Endometrial microvascular endothelial cells (primary cell): ENCODE results near the gene RALGPS1. TPM values are rescaled to one million over a fixed set of nuclear protein-coding genes. Genes with fewer than 3 reads are reported as not detected.

Experiments
- in situ Hi-C: cut with HindIII; loops from 2 replicates; pipeline ENCODE4 v1.10.0; 2017; ENCODE audit warnings: low sequenced_read_pairs, low pct_unique_long_range_greater_than_20kb; ENCODE audit errors: inconsistent ontology term
- total RNA-seq: library from RNA; depleted of rRNA; stranded (reverse); fragments of >200 nt; gene quantifications from one replicate; pipeline ENCODE4 v1.2.3, GENCODE V29; 2015; ENCODE audit errors: inconsistent ontology term

The RALGPS1 gene
- total RNA-seq, 1 donor from 2014 or later = 1.6 TPM

GRCh38 chr9:127035423-127035822 is 120.8 kb downstream of the RALGPS1 start:
- in situ Hi-C loops = no loop called here

- in situ Hi-C loops = no loop called here
Measured at GRCh38 chr9:127035948-127036347, 121.4 kb downstream of the RALGPS1 start.

GRCh38 chr9:127036437-127036836 is 121.9 kb downstream of the RALGPS1 start:
- in situ Hi-C loops = no loop called here

- in situ Hi-C loops = no loop called here
Measured at GRCh38 chr9:127038531-127038930, 123.9 kb downstream of the RALGPS1 start.

- in situ Hi-C loops = no loop called here
Measured at GRCh38 chr9:127039492-127039891, 124.9 kb downstream of the RALGPS1 start.

- in situ Hi-C loops = no loop called here
Measured at GRCh38 chr9:127045148-127045547, 130.6 kb downstream of the RALGPS1 start.

GRCh38 chr9:127047971-127048370 is 133.4 kb downstream of the RALGPS1 start:
- in situ Hi-C loops = no loop called here

GRCh38 chr9:127049044-127049443 is 134.5 kb downstream of the RALGPS1 start:
- in situ Hi-C loops = no loop called here

- in situ Hi-C loops = no loop called here
Measured at GRCh38 chr9:127049581-127049980, 135.0 kb downstream of the RALGPS1 start.

- in situ Hi-C loops = no loop called here
Measured at GRCh38 chr9:127050152-127050551, 135.6 kb downstream of the RALGPS1 start.

- in situ Hi-C loops = no loop called here
Measured at GRCh38 chr9:127050591-127051001, 136.0 kb downstream of the RALGPS1 start.

GRCh38 chr9:127051881-127052595 is 137.5 kb downstream of the RALGPS1 start:
- in situ Hi-C loops = no loop called here

GRCh38 chr9:127053057-127053821 is 138.7 kb downstream of the RALGPS1 start:
- in situ Hi-C loops = no loop called here

- in situ Hi-C loops = no loop called here
Measured at GRCh38 chr9:127053960-127054359, 139.4 kb downstream of the RALGPS1 start.

GRCh38 chr9:127055745-127056402 is 141.3 kb downstream of the RALGPS1 start:
- in situ Hi-C loops = no loop called here

- in situ Hi-C loops = no loop called here
Measured at GRCh38 chr9:127056446-127056845, 141.9 kb downstream of the RALGPS1 start.

- in situ Hi-C loops = no loop called here
Measured at GRCh38 chr9:127058011-127058644, 143.5 kb downstream of the RALGPS1 start.

GRCh38 chr9:127058645-127059021 is 144.1 kb downstream of the RALGPS1 start:
- in situ Hi-C loops = no loop called here

GRCh38 chr9:127059030-127059429 is 144.4 kb downstream of the RALGPS1 start:
- in situ Hi-C loops = no loop called here
